IPS-NIHi11 (cell line): ENCODE results near the gene SLC29A2.
A peak's percentile ranks its signal among the peaks of the same experiment; 100 is the strongest.

Experiments
- DNase-seq: peaks from one replicate; pipeline ENCODE4 v3.0.0; 2012; ENCODE audit warnings: mixed read lengths, low spot score

SLC29A2 gene

DNA sequence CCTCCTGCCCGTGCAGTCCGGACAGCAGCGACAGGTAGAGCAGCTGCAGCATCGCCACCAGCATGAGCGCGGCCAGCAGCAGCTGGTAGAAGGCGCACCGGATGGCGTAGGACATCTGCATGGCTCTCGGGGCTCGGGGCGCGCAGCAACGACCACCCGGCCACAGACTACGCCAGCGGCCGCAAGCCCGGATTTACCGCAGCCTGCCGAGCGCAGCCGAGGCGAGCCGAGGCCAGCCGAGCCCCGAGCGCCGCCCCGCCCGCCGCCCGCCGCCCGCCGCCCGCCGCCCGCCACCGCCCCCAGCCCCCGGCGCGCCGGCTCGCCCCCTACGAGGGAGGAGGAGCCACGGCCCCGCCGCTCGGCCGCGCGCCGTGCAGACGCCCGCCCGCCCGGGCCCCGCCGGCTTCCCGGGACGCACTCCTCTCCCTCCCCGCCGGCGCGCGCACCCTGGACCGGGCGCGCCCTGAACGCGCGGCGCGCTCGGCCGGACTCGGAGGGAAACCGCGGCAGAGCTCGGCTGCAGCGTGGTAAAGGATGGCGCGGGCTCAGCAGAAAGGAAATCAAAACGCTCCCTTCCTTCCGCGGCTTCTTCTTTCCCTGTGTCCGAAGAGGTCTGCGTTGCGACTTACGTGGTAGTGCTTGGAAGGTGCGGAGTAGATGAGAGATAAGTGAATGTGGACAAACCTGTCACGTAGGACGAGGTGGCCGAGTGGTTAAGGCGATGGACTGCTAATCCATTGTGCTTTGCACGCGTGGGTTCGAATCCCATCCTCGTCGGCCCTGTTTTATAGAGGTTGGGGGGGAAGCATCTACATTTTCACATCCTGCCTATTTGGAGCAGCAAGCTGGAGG is 23.9 kb downstream of the SLC29A2 start, which contains the start of gene B4GAT1:
Gene B4GAT1, minus strand, starts transcription at position 205 of the 852 bp plus-strand sequence. Its CDS starts 84 bp downstream, at position 121.
- peak; percentile 86 for DNase-seq

DNA sequence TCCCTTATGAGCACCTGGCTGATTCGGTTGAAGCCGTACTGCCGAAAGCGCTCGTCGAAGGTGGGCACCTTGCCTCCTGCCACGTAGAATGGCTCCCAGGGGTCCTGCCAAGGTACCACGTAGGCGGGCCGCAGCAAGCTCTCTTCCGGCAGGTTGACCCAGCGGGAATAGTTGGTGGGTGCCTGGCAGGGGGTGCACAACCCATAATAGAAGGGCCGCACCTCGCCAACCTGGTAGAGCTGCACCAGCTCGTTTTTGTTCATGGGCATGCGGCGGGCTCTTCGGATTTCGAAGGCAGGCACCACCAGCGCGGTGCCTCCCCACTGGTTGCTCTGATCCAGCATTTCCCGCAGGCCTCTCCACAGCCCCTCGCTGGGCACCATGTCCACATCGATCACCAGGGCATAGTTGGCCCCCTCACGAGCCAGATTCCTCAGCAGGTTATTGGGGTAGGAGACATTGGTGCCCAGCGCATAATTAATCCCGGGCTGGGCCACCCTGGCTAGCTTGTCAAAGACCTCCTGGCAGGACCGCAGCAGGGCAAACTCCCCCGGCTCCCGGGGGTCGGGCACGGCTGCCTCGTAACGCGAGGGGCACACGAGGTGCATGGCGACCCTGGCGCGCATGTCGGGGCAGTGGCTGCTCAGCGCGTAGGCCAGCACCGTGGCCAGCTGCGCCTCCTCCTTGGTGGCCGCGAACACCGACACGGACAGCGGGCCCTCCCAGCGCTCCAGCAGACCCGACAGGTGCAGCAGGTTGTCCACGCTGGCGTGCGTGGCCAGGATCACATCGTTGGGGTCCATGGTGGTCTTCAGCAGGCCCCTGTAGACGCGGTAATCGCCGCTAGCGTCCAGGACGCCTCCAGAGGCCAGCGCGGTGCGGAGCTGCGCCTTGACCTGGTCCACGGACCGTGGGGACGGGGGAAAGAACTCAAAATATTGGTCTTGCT is 24.8 kb downstream of the SLC29A2 start:
- no peak for DNase-seq

DNA sequence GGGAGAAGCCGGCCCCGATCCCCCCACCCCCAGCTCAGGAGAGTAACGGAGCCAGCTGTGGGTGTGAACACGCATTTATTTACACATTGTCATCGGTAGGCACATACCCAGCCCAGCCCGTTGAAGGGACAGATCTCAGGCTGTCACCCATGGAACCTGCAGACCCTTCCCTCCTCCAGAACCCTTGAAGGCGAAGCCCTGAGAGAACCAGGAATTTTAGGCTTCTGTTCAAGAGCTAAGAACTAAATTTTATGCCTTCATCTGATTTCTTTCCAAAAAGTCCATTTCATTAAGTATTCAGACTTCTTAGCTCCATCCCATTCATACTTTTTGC is 26.3 kb downstream of the SLC29A2 start:
- DNase-seq = no peak

DNA sequence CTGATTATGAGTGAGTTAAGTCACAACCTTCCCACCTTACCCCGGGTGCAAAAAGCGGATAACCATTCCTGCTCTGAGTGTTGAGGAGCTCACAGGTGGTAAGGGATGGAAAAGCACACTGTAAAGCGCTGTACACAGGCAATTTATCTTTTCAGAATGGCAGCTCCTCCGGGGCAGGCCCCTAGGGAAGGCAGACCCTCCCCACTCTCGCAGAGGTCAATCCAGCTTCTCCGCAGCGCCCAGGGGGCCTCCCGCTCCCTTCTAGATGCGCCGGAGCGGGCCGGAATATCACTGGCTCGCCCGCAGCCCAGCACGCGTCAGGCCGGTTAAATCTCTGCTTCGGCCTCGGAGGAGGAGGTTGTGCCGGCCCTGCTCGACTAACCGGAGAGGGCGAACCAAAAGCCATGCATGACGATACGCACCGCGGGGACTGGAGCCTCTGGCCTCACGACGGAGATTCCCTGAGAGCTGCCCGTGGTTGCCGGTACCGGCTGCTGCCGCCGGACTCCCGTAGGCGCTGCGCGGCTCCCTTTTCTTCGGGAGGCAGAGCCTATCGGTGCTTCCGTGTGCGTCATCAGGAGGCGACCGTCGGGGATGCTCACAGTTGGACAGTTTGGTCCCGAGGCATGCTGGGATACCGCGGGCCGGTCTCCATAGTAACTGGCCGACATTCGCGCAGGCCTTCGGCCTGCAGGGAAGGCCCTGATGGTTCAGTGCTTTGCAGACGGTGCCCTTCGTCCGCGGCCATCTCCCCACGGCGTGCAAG is 26.8 kb downstream of the SLC29A2 start, which contains the start of gene BRMS1:
Gene BRMS1, minus strand, starts transcription at position 555 of the 766 bp plus-strand sequence. CDS start 2,870 bp downstream, outside the sequence.
- peak; percentile 95 for DNase-seq

DNA sequence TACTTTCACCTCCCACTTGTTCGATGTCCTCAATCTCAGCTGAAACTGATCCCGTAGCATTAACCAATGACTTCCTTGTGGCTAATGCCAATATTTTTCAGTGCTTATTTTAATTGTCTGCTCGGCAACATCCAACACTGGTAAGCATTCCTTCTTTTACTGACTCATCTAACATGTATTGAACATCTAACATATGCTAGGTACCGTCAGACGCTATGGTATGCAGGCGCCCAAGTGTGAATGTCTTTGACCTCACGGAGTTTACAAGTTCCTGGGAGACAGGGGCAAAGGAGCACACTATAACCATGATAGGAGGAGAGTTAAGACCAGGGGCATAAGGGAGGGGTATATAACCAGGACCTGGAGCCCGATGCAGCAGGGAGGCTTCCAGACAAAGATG is 28.4 kb downstream of the SLC29A2 start:
- no peak for DNase-seq

DNA sequence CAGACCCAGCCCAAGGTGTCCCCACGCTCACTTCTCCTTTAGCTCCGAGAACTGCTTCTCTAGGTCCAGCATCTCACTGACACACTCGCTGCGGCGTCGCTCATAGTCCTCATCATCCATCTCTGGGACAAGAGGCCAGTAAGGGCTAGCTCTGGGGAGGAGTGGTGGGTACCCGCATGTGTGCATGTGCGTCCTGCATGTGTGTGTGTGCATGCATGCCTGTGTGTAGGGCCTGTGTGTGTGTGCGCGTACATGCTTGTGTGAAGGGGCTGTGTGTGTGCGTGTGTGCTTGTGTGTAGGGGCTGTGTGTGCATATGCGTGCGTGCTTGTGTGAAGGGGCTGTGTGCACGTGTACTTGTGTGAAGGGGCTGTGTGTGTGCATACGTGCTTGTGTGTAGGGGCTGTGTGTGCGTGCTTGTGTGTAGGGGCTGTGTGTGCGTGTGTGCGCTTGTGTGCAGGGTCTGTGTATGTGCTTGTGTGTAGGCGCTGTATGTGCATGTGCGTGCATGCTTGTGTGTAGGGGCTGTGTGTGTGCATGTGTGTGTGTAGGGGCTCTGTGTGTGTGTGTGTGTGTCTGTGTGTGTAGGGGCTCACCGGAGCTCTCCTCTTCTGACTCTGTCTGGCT is 29.9 kb downstream of the SLC29A2 start:
- no peak for DNase-seq

DNA sequence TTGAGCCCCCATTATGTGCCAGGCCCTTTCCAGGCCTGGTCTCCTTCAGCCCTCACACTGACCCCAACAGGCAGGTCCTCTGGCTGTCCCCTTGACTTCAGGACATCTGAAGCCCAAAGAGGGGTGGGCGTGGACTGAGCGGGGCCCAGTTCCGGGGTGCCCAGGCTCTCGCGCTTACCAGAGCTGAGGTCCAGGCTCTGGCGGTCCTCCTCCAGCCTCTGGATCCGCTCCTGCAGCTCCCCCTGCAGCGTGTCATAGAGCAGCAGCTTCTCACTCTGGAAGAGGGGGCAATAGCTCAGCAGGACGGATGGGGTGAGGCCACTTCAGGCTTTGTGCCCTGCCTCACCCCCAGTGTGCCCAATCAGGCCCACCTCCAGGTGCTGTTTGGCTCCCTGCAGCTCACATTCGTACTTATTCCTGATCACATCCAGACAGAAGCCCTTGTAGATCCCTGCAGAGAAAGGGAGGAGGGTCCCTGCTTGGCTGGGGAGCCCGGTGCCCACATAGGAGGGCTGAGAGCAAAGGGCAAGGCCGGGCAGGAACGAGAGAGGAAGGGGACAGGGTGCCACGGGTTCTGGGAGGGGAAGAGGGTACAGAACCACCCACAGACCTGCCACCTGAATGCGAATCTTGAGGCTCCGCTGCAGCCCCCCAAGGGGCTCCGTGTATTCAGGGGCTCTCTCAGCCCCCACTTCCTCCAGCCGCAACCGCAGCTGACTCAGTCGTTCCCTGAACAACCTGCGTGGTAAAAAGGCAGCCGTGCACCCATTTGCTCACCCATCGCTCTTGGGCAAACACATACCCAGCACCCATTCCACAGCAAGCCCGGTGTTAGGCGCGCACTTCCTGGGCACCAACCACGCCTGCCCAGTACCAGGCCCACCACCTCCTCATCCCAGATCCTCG is 30.7 kb downstream of the SLC29A2 start:
- no peak for DNase-seq

DNA sequence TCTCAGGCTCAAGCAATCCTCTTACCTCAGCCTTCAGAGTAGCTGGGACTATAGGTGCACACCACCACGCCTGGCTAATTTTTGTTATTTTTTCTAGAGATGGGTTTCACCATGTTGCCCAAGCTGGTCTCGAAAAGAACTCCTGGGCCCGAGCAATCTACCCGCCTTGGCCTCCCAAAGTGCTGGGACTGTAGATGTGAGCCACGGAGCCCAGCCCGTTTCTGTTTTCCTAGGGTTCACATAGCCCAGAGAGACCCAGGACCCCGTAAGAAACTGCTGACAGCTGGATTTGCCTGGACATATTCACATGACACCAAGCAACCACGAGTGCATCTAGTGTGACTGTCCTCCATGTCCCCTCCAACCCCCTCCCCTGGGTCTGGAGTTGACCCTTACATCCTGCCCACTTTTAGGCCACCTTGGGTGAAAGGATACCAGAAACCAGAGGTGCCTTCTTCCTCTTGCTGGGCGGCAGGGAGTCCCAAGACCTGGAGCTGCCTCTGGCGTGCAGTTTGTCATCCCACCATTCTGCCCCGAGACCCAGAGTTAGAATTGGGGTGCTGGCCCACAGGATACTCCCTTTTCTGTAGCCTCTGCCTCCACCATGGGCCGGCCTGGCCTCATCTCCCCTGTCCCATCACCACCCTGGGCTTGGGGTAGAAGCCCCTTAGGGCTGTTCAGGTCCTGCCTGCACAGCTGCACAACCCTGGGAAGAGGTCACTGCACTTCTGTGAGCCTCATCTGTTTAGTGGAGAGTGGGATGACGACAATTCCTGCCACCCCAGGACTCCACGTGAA is 31.7 kb downstream of the SLC29A2 start:
- no peak for DNase-seq

DNA sequence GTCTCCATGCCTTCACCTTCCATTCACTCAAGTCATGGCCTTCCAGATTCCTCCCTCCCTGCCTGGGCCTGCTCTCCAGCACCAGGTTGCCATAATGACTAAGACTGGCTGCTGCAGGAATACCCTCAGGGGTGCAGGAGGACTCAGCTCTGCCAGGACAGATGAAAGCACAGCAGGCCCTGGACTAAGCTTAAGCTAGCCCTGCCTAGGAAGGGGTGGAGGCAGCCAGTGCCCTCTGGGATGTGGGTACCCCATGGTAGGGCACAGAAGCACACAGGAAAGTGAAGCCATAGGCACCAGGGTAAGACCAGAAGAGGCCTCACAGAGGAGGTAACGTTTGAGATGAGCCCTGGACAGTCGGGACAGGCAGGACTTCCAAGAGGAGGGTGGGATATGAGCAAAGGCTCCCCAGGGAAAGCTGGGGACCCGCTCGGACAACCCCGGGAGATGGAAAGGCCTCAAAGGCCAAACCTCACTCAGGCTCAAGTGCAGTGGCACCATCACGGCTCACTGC is 32.3 kb downstream of the SLC29A2 start:
- no peak for DNase-seq

DNA sequence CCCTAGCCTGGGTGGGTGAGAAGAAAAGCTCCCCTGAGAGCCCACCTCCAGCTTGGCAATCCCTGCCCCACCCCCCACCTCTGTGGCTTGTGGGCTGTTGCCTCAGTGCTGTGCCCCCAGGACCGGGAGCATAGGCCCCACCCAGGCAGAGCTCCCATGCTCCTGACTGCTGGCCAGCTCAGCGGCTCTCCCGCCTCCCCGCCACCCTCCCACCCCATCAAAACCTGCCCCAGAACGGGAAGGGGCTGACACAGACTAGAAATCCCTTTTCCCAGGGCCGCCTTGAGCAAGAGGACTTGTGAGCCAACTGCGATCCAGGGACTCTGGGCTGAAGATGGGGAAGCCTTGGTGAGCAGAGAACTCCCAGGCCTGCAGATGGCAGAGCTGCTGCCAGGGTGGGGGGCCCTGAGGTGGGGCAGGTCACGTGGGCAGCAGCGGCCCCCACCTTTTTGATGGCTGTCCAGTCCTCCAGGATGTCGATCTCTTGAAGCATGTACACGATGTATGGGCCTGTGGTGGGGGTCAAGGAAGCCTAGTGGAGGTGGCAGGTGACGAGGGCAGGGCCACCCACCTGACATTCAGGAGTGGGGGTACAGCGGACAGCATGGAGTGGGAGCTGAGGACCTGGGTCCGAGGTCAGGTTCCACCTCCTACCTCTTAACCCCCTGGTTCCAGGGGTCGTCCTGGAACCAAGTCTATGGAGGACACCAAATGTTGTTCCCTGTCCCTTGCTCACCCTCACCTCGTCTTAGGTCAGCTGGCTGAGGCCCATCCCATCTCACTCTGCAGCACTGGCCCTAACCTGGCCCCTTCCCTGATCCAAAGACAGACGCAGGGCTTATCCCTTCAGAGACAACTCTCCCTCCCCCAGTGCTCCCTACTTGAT is 33.0 kb downstream of the SLC29A2 start:
- DNase-seq = no peak

DNA sequence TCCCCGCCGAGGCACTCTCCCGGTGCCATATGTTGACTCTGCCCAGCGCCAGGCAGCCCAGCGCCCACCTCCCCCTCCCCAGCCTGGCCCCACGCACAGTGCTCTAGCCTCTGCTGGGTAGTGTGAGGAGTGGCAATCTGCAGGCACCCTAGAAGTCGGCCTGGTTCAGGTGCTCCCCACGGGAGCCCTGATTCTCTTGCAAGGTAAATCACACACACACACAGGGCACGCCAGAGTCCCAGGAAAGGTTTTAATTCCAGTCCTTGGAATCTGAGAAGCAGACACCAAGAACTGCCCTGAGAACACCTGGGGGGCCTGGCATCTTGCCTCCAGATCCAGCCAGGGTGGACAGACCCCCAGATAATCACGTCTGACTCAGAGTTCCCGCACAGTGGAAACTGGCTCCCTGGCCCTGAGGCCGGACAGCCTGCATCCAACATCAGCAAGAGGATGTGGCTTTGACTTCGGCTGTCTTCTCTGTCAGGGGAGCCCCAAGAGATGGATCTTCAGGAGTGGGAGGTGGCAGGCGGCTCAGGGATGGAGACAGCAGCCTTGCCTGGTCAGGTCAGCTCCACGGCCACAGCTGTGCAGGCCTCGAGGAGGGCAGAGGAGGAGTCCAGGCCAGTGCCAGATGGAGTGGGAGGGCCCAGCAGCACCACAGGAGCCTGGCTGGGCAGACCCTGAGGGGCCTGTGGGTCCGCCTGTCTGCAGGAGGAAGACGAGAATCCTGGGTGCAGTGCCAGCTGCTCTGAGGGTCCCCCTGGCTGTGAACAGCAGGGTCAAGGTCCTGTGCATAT is 34.3 kb downstream of the SLC29A2 start:
- no peak for DNase-seq

DNA sequence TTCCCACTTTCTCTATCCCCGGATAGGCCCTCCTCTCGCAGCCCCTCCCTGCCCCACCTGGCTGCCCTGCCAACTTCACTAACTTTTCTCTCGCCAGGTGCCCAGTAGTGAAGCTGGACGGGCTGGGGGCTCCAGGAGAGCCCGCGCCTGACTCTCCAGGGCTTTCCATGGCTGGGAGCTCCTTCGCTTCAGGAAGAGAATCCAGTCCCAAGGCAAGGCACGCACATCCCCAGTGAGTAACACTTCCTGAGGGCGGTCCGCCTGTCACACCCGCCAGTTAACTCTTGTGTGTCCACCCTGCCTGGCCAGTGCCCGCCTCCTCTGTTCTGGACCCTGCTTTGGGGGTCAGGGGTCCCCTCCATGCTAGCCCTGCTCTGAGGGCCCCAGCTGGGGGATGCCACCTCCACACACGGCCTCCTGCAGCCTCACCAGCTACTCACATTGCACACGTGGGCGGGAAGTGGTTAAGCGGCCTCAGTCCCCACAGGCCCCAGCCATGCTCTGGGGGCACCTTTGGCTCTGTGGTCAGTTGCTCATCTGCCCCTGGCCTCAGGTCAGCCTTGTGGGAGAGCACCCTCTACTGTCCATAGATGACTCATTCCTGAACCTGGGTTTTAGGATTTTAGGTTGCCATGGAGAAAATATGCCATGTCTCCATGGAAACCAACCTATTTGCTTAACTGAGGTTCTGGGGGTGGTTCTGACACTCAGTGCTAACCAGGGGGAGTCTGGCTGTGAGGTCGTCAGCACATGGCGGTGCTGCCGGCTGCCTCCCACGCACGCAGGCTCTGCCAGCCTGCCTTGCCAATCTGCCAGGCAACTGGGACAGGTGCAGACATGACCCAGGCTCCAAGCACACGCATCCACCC is 35.1 kb downstream of the SLC29A2 start, which contains the start of gene RIN1:
Gene RIN1, minus strand, starts transcription at position 201 of the 869 bp plus-strand sequence. Its CDS starts 32 bp downstream, at position 169.
- DNase-seq = peak; percentile 86

DNA sequence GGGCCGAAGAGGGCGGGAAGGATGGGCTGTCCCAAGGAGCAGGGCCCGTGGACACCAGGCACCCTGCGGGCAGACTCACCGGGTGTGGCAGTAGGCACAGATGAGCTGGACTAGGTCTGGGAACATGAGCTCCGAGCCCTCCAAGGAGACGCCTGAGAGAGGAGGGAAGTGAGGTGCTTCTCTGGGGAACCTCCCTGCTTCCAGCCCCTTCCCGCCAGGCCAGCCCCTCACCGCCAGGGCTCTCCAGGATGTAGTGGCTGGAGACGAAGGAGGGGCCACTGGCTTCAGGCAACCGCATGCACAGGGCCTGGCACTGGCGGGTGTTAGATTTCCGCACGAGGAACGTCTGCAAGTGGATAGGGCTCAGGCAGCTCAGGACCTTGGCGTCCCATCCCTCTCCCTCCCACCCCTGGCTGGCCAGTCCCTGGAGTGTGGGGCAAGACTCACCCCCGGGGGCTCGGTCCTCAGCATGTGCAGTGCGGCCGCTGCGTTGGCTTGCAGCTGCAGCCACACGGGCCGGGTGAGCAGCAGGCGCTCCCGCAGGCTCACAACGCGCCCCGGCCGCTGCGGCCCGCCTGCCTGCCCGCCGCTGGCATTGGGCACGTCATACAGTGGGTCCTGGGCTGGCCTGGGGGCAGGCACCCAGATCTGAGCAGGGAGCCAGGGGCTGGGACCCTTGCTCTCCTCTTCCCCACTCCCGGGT is 35.9 kb downstream of the SLC29A2 start:
- peak; percentile 80 for DNase-seq

DNA sequence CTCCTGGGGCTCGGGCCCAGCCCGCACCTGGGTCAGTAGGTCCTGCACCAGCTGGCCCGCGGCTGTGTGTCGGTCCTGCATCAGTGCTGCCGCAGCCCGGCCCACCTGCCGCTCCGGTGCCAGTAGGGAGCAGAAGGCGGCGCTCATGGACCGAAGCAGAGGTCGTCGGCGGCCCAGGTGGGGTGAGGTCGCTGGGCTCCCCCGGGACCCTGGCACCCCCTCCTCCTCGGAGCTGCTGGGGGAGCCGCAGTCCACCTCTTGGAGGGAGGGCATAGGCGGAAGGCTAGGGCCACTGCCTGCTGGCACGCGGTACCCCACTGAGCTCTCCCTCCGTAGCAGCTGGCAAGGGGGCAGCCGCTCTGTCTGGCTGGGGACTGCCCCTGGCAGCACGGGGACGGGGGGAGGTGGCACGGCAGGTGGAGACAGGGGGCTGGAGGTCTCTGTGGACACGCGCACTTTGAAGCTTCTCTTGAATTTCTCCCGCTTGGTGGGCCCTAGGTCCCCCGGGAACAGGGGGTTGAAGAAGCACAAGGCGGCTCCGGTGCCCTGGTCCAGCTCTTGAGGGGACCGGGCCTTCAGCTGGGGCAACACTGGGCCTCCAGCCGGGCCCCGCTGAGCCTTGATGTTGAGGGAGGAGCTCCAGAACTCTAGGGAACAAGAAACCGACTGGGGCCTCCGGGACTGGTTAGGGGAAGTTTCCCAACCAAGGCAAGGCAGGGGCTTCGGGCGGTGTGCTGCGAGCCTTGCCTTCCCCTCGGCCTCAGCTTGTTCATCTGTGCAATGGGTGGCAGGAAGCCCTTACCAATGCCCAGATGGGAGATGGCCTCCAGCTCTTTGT is 36.7 kb downstream of the SLC29A2 start:
- no peak for DNase-seq
